Measurements from ENCODE around the gene OSBP2. TPM values are rescaled to one million over a fixed set of nuclear protein-coding genes. Genes with fewer than 3 reads are reported as not detected.

OSBP2 gene
- total RNA-seq, 4 donors from 2014 or later: 0.35 to 3.5 (median 1.8) TPM

- ATAC-seq: no peak
Observed at GRCh38 chr22:30783021-30783420, 88.3 kb downstream of the OSBP2 start.

GRCh38 chr22:30785527-30785926 is 90.9 kb downstream of the OSBP2 start:
- ATAC-seq: no peak
- no peak overlapping the region for H3K27ac ChIP-seq
- no peaks in the 10 kb centered on the region for H3K9me3 ChIP-seq
- WGBS, 2 donors (ENCODE audit: low coverage in 1 of 2): 78% methylated on average over 2 of the region's 2 CpGs; no CpG with 5 or more reads in 1 of the 2 donors
- H3K4me1 ChIP-seq: no peaks in the 10 kb centered on the region
- H3K4me3 ChIP-seq: no peak overlapping the region
- TF ChIP-seq CTCF (IDR thresholded peaks at IDR 0.05) (no peak), POLR2A (IDR thresholded peaks at IDR 0.05) (no peak), POLR2AphosphoS5 (IDR thresholded peaks at IDR 0.05) (no peak), EP300 (IDR thresholded peaks at IDR 0.05) (no peak)
- no peaks in the 10 kb centered on the region for H3K27me3 ChIP-seq
- H3K36me3 ChIP-seq: no peaks in the 10 kb centered on the region

More at GRCh38 chr22:30783021-30783420, 88.3 kb downstream of the OSBP2 start:
- Histone ChIP-seq H3K27ac (no peak overlapping the region), H3K4me3 (no peak overlapping the region), H3K36me3 (no peaks in the 10 kb centered on the region), H3K27me3 (no peaks in the 10 kb centered on the region), H3K9me3 (no peaks in the 10 kb centered on the region), H3K4me1 (no peaks in the 10 kb centered on the region)
- no peak for TF ChIP-seq EP300 (IDR thresholded peaks at IDR 0.05)
- no peak for TF ChIP-seq CTCF (IDR thresholded peaks at IDR 0.05)
- TF ChIP-seq POLR2AphosphoS5 (IDR thresholded peaks at IDR 0.05): no peak
- no peak for TF ChIP-seq POLR2A (IDR thresholded peaks at IDR 0.05)
- WGBS, 2 donors (ENCODE audit: low coverage in 1 of 2): 90 to 94% methylated on average over 1 to 2 of the region's 2 CpGs

- Histone ChIP-seq H3K4me3 (no peak overlapping the region), H3K4me1 (no peaks in the 10 kb centered on the region), H3K36me3 (no peaks in the 10 kb centered on the region), H3K27me3 (no peaks in the 10 kb centered on the region), H3K27ac (no peak overlapping the region), H3K9me3 (no peaks in the 10 kb centered on the region)
- no peak for ATAC-seq
- WGBS, 2 donors (ENCODE audit: low coverage in 1 of 2): 25 to 100% methylated on average over 1 of the region's 2 CpGs
- no peak for TF ChIP-seq CTCF (IDR thresholded peaks at IDR 0.05)
- no peak for TF ChIP-seq POLR2AphosphoS5 (IDR thresholded peaks at IDR 0.05)
- no peak for TF ChIP-seq POLR2A (IDR thresholded peaks at IDR 0.05)
- no peak for TF ChIP-seq EP300 (IDR thresholded peaks at IDR 0.05)
Observed at GRCh38 chr22:30790366-30790765, 95.7 kb downstream of the OSBP2 start.

GRCh38 chr22:30792456-30792855 is 97.8 kb downstream of the OSBP2 start:
- 74 to 86% methylated on average over 4 of the region's 4 CpGs for WGBS, 2 donors (ENCODE audit: low coverage in 1 of 2)
- H3K27me3 ChIP-seq: no peaks in the 10 kb centered on the region
- no peaks in the 10 kb centered on the region for H3K4me1 ChIP-seq
- no peak overlapping the region for H3K27ac ChIP-seq
- H3K9me3 ChIP-seq: no peaks in the 10 kb centered on the region
- no peak for ATAC-seq
- H3K36me3 ChIP-seq: no peaks in the 10 kb centered on the region
- TF ChIP-seq CTCF (IDR thresholded peaks at IDR 0.05): no peak
- H3K4me3 ChIP-seq: no peak overlapping the region

GRCh38 chr22:30795118-30795517 is 100.4 kb downstream of the OSBP2 start:
- ATAC-seq: no peak
- no peak overlapping the region for H3K4me3 ChIP-seq
- peaks cover 11% of the 10 kb centered on the region for H3K27me3 ChIP-seq
- H3K36me3 ChIP-seq: no peaks in the 10 kb centered on the region
- H3K27ac ChIP-seq: no peak overlapping the region
- TF ChIP-seq EP300 (IDR thresholded peaks at IDR 0.05) (no peak), POLR2A (IDR thresholded peaks at IDR 0.05) (no peak), POLR2AphosphoS5 (IDR thresholded peaks at IDR 0.05) (no peak), CTCF (IDR thresholded peaks at IDR 0.05) (no peak)
- H3K4me1 ChIP-seq: no peaks in the 10 kb centered on the region
- no peaks in the 10 kb centered on the region for H3K9me3 ChIP-seq
- 72 to 79% methylated on average over 2 of the region's 2 CpGs for WGBS, 2 donors (ENCODE audit: low coverage in 1 of 2)
